ENCODE measurements around the gene ASTN2.

ASTN2 gene

DNA sequence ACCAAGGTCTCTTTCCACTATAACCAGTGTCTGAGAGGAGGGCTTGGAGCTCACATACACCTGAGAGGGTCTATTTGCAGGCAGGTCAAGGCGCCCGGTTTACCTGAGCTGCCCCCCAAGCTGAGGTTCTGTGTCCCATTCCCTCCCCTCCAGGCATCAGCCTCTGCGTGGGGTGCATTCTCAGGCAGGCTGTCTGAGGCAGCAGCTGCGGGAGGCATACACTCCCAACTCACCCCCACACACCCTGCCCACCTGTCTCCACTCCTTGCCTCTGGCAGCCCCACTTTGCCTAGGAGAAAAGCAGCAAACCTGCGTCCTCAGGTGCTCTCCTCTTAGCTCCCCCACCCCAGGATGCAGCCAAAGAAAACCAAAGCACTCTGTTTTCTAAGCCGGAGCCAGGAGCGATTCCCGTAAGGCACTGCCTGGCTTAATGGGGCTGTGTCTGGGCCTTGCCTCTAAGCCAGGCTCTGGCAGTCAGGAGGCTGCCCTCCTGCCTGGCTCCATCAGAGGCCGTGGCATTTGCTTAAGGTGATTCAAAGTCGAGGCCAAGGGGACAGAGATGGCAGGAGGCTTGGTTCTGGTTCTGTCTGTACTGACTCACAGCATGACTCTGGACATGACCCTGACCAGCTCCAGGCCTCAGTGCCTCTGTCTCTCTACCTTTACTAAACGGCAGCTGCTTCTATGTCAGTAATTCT, 867.0 kb downstream of the ASTN2 start:
- TF ChIP-seq SIN3A (IDR thresholded peaks at IDR 0.05; ENCODE audit: borderline replicate concordance, insufficient read depth, low read length): no peak
- no peak for TF ChIP-seq FOXP2 (optimal IDR thresholded peaks at IDR 0.05; ENCODE audit: borderline replicate concordance, extremely low read depth, extremely low read length, insufficient read depth)
- no peak for TF ChIP-seq POLR2AphosphoS5 (IDR thresholded peaks at IDR 0.05; ENCODE audit: low read depth, low read length)
- no peak for TF ChIP-seq TAF1 (IDR thresholded peaks at IDR 0.05; ENCODE audit: borderline replicate concordance, insufficient read depth, low read length)
- TF ChIP-seq, protein P1, sequence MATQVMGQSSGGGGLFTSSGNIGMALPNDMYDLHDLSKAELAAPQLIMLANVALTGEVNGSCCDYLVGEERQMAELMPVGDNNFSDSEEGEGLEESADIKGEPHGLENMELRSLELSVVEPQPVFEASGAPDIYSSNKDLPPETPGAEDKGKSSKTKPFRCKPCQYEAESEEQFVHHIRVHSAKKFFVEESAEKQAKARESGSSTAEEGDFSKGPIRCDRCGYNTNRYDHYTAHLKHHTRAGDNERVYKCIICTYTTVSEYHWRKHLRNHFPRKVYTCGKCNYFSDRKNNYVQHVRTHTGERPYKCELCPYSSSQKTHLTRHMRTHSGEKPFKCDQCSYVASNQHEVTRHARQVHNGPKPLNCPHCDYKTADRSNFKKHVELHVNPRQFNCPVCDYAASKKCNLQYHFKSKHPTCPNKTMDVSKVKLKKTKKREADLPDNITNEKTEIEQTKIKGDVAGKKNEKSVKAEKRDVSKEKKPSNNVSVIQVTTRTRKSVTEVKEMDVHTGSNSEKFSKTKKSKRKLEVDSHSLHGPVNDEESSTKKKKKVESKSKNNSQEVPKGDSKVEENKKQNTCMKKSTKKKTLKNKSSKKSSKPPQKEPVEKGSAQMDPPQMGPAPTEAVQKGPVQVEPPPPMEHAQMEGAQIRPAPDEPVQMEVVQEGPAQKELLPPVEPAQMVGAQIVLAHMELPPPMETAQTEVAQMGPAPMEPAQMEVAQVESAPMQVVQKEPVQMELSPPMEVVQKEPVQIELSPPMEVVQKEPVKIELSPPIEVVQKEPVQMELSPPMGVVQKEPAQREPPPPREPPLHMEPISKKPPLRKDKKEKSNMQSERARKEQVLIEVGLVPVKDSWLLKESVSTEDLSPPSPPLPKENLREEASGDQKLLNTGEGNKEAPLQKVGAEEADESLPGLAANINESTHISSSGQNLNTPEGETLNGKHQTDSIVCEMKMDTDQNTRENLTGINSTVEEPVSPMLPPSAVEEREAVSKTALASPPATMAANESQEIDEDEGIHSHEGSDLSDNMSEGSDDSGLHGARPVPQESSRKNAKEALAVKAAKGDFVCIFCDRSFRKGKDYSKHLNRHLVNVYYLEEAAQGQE (IDR thresholded peaks at IDR 0.05; ENCODE audit: insufficient read depth in 1 of 2, low read depth in 2 of 2, low read length in 2 of 2): no peak

DNA sequence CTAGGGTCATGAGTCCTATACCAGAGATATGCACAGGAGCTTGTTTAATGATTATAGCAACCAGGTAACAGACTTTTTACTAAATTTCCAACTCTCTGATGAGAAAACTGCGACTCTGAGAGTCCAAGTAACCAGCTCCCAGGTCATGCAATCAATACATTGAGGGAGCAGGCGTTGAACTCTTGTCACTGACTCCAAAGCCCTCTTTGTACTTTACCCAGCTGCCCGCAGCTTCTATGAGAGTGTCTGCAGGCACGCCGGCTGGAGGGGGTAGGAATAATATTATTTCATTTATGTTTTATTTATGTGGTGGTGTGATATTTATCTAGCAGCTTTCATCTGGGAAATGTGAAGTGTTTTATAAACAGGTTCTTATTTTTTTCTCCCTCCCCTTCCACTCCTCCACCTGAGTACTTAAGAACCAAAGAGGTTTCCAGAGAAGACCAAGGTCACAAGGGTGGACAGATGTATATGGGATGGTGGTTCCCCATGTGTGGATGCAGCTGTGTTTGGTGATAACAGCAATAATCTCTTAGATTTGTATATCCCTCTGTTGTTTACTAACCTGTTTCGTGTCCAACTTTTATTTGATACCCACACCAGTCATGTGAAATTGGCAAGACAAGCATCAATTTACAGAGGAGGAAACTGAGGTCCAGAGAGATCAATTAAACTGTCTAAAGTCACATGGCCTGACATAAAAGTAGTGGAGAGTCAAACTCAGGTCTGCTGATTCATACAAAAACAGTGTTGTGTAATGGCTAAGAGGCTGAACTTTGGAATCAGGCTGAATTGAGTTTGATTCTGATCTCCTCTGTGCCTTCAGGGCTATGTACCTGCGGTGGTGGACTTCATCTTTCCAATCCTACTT, 867.9 kb downstream of the ASTN2 start:
- TF ChIP-seq FOXP2 (optimal IDR thresholded peaks at IDR 0.05; ENCODE audit: borderline replicate concordance, extremely low read depth, extremely low read length, insufficient read depth) (no peak), POLR2AphosphoS5 (IDR thresholded peaks at IDR 0.05; ENCODE audit: low read depth, low read length) (no peak), SIN3A (IDR thresholded peaks at IDR 0.05; ENCODE audit: borderline replicate concordance, insufficient read depth, low read length) (no peak)
- TF ChIP-seq, protein P1 (IDR thresholded peaks at IDR 0.05; ENCODE audit: insufficient read depth in 1 of 2, low read depth in 2 of 2, low read length in 2 of 2): no peak

DNA sequence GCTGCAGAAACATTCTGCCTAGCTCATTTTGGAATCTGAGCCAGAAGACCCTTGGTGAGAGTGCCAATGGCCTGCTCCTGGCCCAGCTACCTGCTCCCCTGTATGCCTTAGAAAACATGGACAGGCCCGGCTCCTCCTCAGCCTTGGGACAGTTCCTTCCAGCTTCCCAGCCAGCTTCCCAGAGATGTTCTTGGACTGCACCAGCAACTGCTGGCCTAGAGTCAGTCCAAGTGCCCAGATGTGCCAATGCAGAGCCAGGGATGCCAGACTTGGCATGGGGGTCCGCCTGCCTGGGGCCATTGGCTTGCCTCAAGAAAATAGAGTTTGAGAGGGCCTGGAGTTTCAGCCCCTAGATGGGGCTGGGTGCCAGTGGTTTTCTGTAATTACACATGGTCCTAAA, 870.0 kb downstream of the ASTN2 start:
- TF ChIP-seq TAF1 (IDR thresholded peaks at IDR 0.05; ENCODE audit: borderline replicate concordance, insufficient read depth, low read length) (no peak), SIN3A (IDR thresholded peaks at IDR 0.05; ENCODE audit: borderline replicate concordance, insufficient read depth, low read length) (no peak), FOXP2 (optimal IDR thresholded peaks at IDR 0.05; ENCODE audit: borderline replicate concordance, extremely low read depth, extremely low read length, insufficient read depth) (no peak), POLR2AphosphoS5 (IDR thresholded peaks at IDR 0.05; ENCODE audit: low read depth, low read length) (no peak)
- TF ChIP-seq, protein P1 (IDR thresholded peaks at IDR 0.05; ENCODE audit: insufficient read depth in 1 of 2, low read depth in 2 of 2, low read length in 2 of 2): no peak

DNA sequence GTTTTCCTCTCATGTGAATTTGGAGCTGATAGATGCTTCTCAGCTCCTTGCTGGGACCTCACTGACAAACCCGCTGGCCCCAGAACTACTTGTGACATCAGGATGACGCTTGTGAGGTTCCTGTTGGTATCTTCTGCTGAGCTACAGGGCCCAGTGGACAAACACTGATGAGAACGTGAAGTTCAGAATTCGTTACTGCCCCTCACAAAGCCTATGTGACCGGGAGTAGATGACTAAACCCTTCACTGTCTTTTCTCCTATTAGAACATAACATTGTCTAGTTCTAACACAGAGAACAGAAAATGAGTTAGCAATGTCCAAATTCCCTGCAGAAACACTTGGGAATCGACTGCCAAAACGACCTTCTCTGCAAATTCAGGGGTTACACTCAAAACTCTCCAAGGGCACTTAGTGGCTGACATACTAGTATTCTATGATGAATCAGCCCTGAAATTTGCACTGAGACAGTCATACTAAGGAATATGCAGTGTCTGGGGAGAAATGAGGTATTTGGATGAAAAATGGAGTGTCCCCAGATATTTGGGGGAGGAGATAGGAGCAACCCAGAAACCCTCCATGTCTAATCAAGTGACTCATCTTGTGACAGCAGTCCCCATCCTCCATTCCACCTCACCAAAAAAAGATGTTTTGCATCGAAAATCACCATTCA, 871.0 kb downstream of the ASTN2 start:
- no peak for TF ChIP-seq POLR2AphosphoS5 (IDR thresholded peaks at IDR 0.05; ENCODE audit: low read depth, low read length)
- TF ChIP-seq, protein P1 (IDR thresholded peaks at IDR 0.05; ENCODE audit: insufficient read depth in 1 of 2, low read depth in 2 of 2, low read length in 2 of 2): no peak

Data from PFSK-1 (cell line).